ENCODE measurements around the gene AP1B1. TPM values are rescaled to one million over a fixed set of nuclear protein-coding genes. Genes with fewer than 3 reads are reported as not detected.

AP1B1 gene
- total RNA-seq, 2 experiments from 2014 or later = 61.2 to 63.7 TPM

DNA sequence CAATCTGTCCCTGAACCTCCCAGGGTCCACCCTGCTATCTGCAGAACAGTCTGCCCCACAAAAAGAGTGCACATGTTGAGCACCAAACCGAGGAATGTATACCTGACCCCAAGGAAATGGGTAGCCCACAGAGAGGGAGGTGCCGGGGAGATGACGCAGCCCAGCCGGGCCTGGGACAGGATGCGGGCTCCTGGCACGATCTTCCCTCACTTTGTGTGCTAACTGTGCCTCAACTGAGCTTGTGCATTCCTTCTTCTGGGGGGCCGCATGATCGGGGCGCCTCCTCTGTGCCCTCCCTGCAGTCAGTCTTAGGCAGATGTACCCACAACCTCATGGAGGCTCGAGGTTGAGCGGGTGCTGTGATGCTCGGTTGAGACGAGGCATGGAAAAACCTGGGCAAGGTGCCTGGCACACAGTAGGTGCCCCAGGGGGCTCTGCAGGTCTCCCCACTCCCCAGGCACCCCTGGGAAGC, 79.5 kb downstream of the AP1B1 start:
- H3K27ac Mint-ChIP-seq = peak overlapping the region; percentile 74
- no peaks in the 10 kb centered on the region for H3K9me3 Mint-ChIP-seq
- peaks cover 23% of the 10 kb centered on the region for H3K4me1 Mint-ChIP-seq
- peak; percentile 64 for ATAC-seq (ENCODE audit: low read depth)
- peaks cover 1% of the 10 kb centered on the region for H3K36me3 Mint-ChIP-seq
- DNase-seq = peak; percentile 72
- peak overlapping the region; percentile 71 for H3K4me3 Mint-ChIP-seq
- POLR2A ChIA-PET = interaction anchor here (0.6 kb wide), 1 partner anchor 281 kb away, joined by 3 read pairs; no protein-coding TSS in a partner anchor
- H3K27me3 Mint-ChIP-seq = peaks cover 19% of the 10 kb centered on the region

- ATAC-seq (ENCODE audit: low read depth) = no peak
- peaks cover 1% of the 10 kb centered on the region for H3K36me3 Mint-ChIP-seq
- H3K27me3 Mint-ChIP-seq = peaks cover 16% of the 10 kb centered on the region
- H3K9me3 Mint-ChIP-seq = no peaks in the 10 kb centered on the region
- peaks cover 20% of the 10 kb centered on the region for H3K4me1 Mint-ChIP-seq
- peak overlapping the region; percentile 87 for H3K4me3 Mint-ChIP-seq
- POLR2A ChIA-PET = interaction anchor here (0.6 kb wide), 1 partner anchor 282 kb away, joined by 3 read pairs; no protein-coding TSS in a partner anchor
- DNase-seq = peak; percentile 37
- peak overlapping the region; percentile 74 for H3K27ac Mint-ChIP-seq
Measured at GRCh38 chr22:29308148-29308790, 80.1 kb downstream of the AP1B1 start.

DNA sequence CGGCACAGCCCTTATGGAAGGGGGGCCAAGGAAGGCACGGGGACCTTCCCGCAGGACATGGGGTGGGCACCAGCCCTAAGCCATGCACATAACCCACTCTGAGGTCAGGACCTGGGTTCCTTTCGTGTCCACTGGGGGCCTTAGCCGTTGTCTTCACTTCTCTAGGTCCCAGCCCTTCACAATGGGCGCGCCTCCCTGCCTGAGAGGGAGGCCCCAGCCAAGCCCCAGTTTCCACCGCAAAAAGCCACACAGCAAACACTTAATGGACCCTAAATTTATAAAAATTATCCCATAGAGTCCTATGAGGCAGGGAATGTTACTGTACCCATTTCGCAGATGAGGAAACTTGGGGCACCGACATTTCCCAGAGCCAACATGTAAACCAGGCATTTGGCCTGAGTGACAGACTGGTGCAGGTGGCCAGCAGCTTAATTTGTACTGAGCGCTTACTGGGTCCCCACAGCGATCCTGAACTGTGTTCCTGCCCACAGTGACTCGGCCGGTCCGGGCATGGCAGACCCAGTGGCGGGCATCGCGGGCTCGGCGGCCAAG, 80.7 kb downstream of the AP1B1 start:
- Mint-ChIP-seq H3K27ac (peak overlapping the region; percentile 72), H3K4me3 (peak overlapping the region; percentile 87), H3K9me3 (no peaks in the 10 kb centered on the region), H3K36me3 (peaks cover 1% of the 10 kb centered on the region), H3K4me1 (peaks cover 20% of the 10 kb centered on the region), H3K27me3 (peaks cover 11% of the 10 kb centered on the region)
- ATAC-seq (ENCODE audit: low read depth) (no peak), DNase-seq (no peak)
- POLR2A ChIA-PET = no interaction called here

DNA sequence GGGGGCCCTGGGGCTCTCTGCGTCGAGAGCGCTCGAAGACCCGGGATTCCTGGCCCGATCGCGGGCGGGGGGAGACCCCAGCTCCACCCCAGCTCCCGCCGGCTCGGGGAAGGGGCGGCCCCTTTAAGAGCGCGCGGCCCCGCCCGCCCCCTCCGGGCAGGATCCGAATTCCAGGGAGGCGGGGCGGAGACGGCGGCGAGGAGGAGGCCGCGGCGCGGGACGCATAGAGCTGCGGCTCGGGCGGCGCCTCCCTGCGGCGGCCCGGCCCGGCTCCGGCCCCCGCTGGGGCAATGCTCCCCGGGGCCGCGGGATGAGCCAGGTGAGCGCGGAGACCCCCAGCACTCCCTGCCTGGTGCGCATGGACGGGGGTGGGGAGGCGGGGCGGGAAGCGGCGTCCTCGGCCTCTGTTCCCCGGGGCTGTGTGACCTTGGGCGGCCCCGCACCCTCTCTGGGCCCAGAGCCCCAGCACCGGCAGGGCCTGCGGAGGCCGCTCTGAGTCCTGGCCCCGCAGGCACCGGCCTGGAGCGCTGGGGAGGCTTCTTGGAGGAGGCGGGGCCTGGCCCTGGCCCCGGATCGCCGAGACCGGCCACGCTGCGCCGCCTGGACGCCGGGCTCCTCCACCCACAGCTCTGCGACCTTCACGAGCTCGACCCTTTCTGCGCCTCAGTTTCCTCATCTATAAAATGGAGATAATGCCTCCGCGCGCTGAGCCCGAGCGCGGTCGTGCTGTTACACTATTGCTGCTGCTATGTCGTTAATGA, 81.4 kb downstream of the AP1B1 start:
- POLR2A ChIA-PET = interaction anchor here (1.0 to 1.9 kb wide), 2 partner anchors 11 to 39 kb away, joined by 3 to 5 read pairs; partner anchors contain the start of genes EWSR1 and RHBDD3
- H3K4me1 Mint-ChIP-seq = peaks cover 18% of the 10 kb centered on the region
- no peaks in the 10 kb centered on the region for H3K9me3 Mint-ChIP-seq
- peaks cover 6% of the 10 kb centered on the region for H3K27me3 Mint-ChIP-seq
- H3K4me3 Mint-ChIP-seq = peak overlapping the region; percentile 87
- ATAC-seq (ENCODE audit: low read depth) (peak; percentile 27), DNase-seq (peak; percentile 70)
- no peaks in the 10 kb centered on the region for H3K36me3 Mint-ChIP-seq
- peak overlapping the region; percentile 72 for H3K27ac Mint-ChIP-seq

DNA sequence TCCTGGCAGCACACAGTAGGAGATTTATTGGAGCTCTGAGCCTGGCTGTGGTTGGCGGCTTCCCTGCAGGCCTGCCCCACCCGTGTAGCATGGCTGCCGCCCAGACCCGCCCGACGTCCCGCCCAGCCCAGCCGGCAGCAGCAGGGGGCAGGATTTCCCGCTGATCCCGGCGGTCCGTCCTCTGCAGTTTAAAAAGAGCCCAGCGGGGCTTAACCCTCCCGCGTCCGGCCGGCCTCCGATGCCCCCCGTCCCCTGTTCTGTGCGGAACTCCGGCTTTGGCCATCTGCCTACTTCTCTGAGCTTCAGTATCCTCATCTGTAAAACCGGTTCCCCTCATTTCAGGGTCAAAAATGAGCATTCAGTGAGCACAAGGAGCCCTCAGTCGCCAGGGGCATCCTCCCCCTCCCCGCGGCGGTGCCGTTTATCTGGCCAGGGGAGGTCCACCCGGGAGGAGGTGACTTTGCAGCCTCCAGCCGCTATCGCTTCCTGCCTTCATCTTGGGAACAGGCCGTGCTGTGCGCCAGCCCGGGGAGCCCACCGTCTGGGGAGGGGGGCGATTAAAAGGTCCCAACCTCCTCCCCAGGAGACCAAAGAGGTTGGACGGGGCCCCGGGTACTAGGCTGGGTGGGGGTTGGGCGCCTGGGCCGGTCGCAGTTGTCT, 82.1 kb downstream of the AP1B1 start, which contains the start of gene GAS2L1:
Gene GAS2L1, plus strand, starts transcription at position 476 of the 660 bp plus-strand sequence. CDS start 1,456 bp downstream, outside the sequence.
- ATAC-seq (ENCODE audit: low read depth) = peak; percentile 57

GRCh38 chr22:29305836-29306174, 82.6 kb downstream of the AP1B1 start:
- H3K9me3 Mint-ChIP-seq = no peaks in the 10 kb centered on the region
- peaks cover under 1% of the 10 kb centered on the region for H3K36me3 Mint-ChIP-seq
- H3K4me1 Mint-ChIP-seq = peaks cover 16% of the 10 kb centered on the region
- DNase-seq (no peak), ATAC-seq (ENCODE audit: low read depth) (no peak)
- peaks cover 6% of the 10 kb centered on the region for H3K27me3 Mint-ChIP-seq
- no peak overlapping the region for H3K27ac Mint-ChIP-seq
- POLR2A ChIA-PET = interaction anchor here (1.0 to 1.9 kb wide), 3 partner anchors 12 to 38 kb away, joined by 3 to 5 read pairs (median 3); partner anchors contain the start of genes EWSR1 and RHBDD3
- peak overlapping the region; percentile 83 for H3K4me3 Mint-ChIP-seq

More for the DNA sequence above, 82.1 kb downstream of the AP1B1 start, which contains the start of gene GAS2L1:
- H3K4me1 Mint-ChIP-seq = peaks cover 18% of the 10 kb centered on the region
- H3K9me3 Mint-ChIP-seq = no peaks in the 10 kb centered on the region
- H3K36me3 Mint-ChIP-seq = no peaks in the 10 kb centered on the region
- DNase-seq = peak; percentile 78
- H3K4me3 Mint-ChIP-seq = peak within 1 kb of the TSS; percentile 87
- peak within 1 kb of the TSS; percentile 72 for H3K27ac Mint-ChIP-seq
- POLR2A ChIA-PET = interaction anchor here (1.0 to 1.9 kb wide), 3 partner anchors 12 to 38 kb away, joined by 3 to 5 read pairs (median 3); partner anchors contain the start of genes EWSR1 and RHBDD3
- H3K27me3 Mint-ChIP-seq = peaks cover 6% of the 10 kb centered on the region

DNA sequence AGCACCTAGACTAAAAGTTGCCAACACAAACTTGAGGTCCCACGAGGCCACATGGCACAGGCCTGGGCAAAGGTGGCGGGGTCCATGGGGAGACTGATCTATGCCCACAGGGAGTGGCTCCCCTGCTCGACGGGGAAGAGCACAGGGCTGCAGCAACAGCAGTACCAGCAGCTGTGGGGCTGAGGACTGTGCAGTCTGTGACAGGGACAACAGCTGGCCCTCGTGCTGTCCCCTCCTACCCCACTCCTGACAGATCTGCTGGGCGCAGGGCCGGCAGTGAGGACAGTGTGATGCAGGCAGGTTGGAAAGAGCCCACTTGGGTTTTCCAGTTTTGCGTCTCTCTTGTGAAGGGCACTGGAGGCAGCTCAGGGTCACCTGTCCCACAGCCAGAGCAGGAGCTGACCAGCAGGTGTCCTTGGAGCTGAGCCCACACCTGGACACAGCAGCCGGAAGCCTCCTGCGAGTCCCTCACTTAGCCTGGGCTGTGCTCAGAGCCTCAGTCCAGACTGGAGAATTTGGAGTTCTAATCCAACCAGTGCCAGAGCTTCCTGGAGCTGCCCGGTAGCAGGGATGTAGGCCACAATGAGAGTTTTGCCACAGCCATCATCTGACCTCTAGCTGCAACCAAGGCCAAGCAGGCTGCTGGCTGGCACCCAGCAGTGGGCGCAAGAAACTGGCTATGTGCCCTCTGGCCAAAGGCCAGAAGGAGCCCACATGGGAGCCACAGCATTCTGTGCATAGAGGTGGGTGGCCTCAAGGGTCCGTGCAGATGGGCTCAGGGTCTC, 85.5 kb downstream of the AP1B1 start:
- Mint-ChIP-seq H3K36me3 (peaks cover 17% of the 10 kb centered on the region), H3K9me3 (no peaks in the 10 kb centered on the region), H3K27ac (no peak overlapping the region), H3K4me3 (no peak overlapping the region), H3K4me1 (peaks cover 6% of the 10 kb centered on the region), H3K27me3 (peaks cover 6% of the 10 kb centered on the region)
- DNase-seq (no peak), ATAC-seq (ENCODE audit: low read depth) (no peak)
- POLR2A ChIA-PET = no interaction called here

DNA sequence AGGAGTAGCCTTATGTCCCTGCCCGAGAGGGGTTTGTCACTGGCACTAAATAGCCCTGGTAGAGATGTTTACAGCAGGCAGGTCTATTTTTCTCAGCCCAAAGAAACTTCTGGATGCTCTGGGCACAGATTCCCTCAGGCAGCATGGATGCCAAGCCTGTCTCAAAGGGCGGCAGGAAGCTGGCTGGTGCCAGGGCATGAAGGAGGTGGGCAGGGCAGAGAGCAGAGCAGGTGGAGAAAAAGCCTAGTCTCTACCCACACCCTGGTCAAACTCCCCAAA, 86.0 kb downstream of the AP1B1 start:
- DNase-seq (no peak), ATAC-seq (ENCODE audit: low read depth) (no peak)
- peaks cover 22% of the 10 kb centered on the region for H3K36me3 Mint-ChIP-seq
- H3K27me3 Mint-ChIP-seq = peaks cover 6% of the 10 kb centered on the region
- no peaks in the 10 kb centered on the region for H3K9me3 Mint-ChIP-seq
- POLR2A ChIA-PET = no interaction called here
- H3K4me1 Mint-ChIP-seq = peaks cover 5% of the 10 kb centered on the region
- H3K4me3 Mint-ChIP-seq = no peak overlapping the region
- H3K27ac Mint-ChIP-seq = peak overlapping the region; percentile 15

DNA sequence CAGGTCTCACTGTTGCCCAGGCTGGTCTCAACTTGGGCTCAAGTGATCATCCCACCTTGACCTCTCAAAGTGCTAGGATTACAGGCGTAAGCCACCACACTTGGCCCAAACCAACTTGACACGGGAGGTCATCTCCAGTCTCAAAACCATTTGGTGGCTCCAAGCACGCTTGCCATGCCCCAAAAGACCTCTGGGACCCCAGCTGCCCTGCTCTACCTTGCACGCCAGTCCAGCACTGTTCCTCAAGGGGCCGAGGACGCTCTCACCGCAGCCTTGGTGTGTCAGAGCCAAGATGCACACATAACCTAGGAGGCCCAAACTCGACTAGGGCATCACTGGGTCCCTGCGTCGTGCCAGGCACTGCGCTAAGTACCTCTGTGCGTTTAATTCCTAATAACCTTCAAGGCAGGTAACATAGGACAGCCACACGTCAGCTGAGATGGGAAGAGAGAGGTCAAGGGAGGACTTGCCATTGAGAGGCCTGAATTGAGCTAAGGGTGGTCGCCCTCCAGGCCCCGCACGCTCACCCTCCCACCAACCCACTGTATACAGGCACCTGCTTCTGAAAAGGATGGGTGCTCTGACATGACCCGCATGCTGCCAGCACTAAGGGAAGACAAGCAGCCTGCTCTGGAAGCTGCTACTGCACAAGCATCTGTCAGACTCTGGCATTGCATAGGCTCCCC, 86.5 kb downstream of the AP1B1 start:
- Mint-ChIP-seq H3K27ac (peak overlapping the region; percentile 15), H3K4me3 (no peak overlapping the region), H3K9me3 (no peaks in the 10 kb centered on the region), H3K36me3 (peaks cover 23% of the 10 kb centered on the region), H3K27me3 (peaks cover 6% of the 10 kb centered on the region), H3K4me1 (peaks cover 5% of the 10 kb centered on the region)
- DNase-seq (no peak), ATAC-seq (ENCODE audit: low read depth) (no peak)
- POLR2A ChIA-PET = no interaction called here

DNA sequence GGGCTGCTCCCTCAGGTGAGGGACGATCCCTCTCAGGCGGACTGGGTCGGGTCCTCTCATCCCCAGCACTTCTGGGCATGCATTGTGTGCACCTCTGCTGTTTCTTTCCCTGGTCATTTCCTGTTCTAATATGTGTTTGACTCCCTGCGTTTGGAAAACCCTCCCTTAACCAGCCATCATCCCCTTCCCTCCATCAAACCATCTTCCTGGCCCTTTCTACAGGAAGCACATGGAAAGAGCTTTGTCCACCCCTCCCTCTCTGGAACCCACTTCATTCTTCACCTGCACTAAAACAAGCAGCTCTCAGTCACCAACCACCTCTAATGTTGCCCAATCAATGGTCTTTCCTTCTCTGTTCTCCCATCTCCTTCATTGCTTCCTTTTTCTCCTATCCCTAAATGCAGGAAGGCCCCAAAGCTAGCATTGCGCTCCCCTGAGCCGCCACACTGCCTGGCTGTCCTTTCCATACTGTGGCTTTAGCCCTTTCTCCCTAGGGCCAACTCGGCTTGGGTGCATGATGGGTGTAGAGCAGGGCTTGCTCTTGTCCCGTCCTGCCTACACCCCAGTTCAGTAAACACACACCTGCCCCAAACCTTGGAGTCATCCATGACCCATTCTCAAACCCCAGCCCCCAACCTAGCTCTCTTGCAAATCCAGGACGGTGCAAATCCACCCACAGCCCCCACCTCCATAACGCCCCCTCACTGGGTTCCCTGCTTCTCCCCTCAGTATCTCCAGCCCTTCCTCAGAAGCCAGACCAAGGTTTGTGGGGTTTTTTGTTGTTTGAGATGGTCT, 87.4 kb downstream of the AP1B1 start:
- H3K27me3 Mint-ChIP-seq = peaks cover 2% of the 10 kb centered on the region
- ATAC-seq (ENCODE audit: low read depth) = no peak
- peaks cover 23% of the 10 kb centered on the region for H3K36me3 Mint-ChIP-seq
- no peak for DNase-seq
- H3K4me1 Mint-ChIP-seq = peaks cover 2% of the 10 kb centered on the region
- H3K4me3 Mint-ChIP-seq = no peak overlapping the region
- no peaks in the 10 kb centered on the region for H3K9me3 Mint-ChIP-seq
- POLR2A ChIA-PET = no interaction called here
- peak overlapping the region; percentile 58 for H3K27ac Mint-ChIP-seq

DNA sequence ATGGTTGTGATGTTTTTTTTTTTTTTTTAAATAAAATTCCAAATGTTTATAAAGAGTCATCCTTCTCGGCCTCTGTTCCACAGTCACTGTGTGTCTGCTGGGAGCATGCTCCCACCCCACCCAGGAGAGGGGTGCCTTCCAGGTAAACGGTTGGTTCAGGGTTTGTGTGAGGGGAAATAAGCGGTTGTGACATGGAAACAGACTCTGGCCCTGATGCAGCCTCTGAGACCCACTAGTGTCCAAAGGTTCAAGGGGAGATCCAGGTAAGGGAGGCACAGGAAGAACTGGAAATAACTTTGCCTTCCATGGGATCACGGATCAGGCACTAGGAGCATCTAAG, 87.9 kb downstream of the AP1B1 start:
- no peak for DNase-seq
- H3K27me3 Mint-ChIP-seq = peaks cover 2% of the 10 kb centered on the region
- POLR2A ChIA-PET = no interaction called here
- no peaks in the 10 kb centered on the region for H3K9me3 Mint-ChIP-seq
- peaks cover 26% of the 10 kb centered on the region for H3K36me3 Mint-ChIP-seq
- ATAC-seq (ENCODE audit: low read depth) = no peak
- H3K4me1 Mint-ChIP-seq = no peaks in the 10 kb centered on the region
- H3K27ac Mint-ChIP-seq = no peak overlapping the region
- H3K4me3 Mint-ChIP-seq = no peak overlapping the region
